HEK293 (cell line): ENCODE results near the gene CD40LG.

Experiments used
- CTCF ChIA-PET: fragments of 350-600 bp; formaldehyde crosslinking; extraction: SDS; loops from one replicate; lab custom pipeline; 2021; ENCODE audit warnings: antibody characterized with exemption; lab: Yijun Ruan, JAX
- POLR2A ChIA-PET: fragments of 300-600 bp; formaldehyde crosslinking; extraction: SDS; loops from one replicate; lab custom pipeline; 2020; ENCODE audit warnings: antibody characterized with exemption, inconsistent platforms; lab: Yijun Ruan, JAX
- H3K27ac ChIP-seq: fragments of 200-500 bp; sonication (Bioruptor generic); 2 replicates; pipeline ENCODE4 v1.5.1; 2014; ENCODE audit warnings: low read depth, low read length, control low read depth, inconsistent platforms; ENCODE audit errors: extremely low read depth
- H3K36me3 ChIP-seq, 2 experiments: fragments of 200-500 bp in 1 of 2; sonication (Bioruptor generic) in 1 of 2; 1 replicate in 1 of 2; 2 replicates in 1 of 2; pipeline ENCODE4 v1.5.1; 2014 to 2017; ENCODE audit warnings: inconsistent platforms in 2 of 2, low read length in 2 of 2; ENCODE audit not compliant: control insufficient read depth in 2 of 2, insufficient read depth in 1 of 2
- H3K4me1 ChIP-seq: fragments of 200-500 bp; sonication (Bioruptor generic); 2 replicates; pipeline ENCODE4 v1.5.1; 2014; ENCODE audit warnings: mild to moderate bottlenecking, low read length, inconsistent platforms; ENCODE audit not compliant: control insufficient read depth, insufficient read depth
- H3K4me3 ChIP-seq: 2 replicates; pipeline ENCODE4 v1.5.1; 2011; ENCODE audit warnings: low read depth, mild to moderate bottlenecking, control low read depth, low read length, moderate library complexity
- H3K9me3 ChIP-seq: fragments of 200-500 bp; sonication (Bioruptor generic); 2 replicates; pipeline ENCODE4 v1.5.1; 2014; ENCODE audit warnings: low read depth, low read length, inconsistent platforms; ENCODE audit not compliant: control insufficient read depth, insufficient read depth
- BCL11A ChIP-seq: fragments of 450-650 bp; formaldehyde crosslinking; IDR thresholded peaks from 2 replicates; pipeline ENCODE4 v1.5.1; 2016; ENCODE audit warnings: low read depth, missing biosample characterization, missing genetic modification characterization
- GFI1B ChIP-seq: fragments of 450-650 bp; formaldehyde crosslinking; IDR thresholded peaks from 2 replicates; pipeline ENCODE4 v1.5.1; 2016; ENCODE audit warnings: missing biosample characterization, missing genetic modification characterization
- HOXC10 ChIP-seq: sonication (generic); formaldehyde crosslinking; IDR thresholded peaks from 2 replicates; pipeline ENCODE4 v1.8.1; 2023; ENCODE audit warnings: mild to moderate bottlenecking, missing genetic modification reagents
- KLF1 ChIP-seq: fragments of 450-650 bp; formaldehyde crosslinking; IDR thresholded peaks from 2 replicates; pipeline ENCODE4 v1.5.1; 2016; ENCODE audit warnings: missing biosample characterization, missing genetic modification characterization
- OVOL3 ChIP-seq: fragments of 450-650 bp; formaldehyde crosslinking; IDR thresholded peaks from 2 replicates; pipeline ENCODE4 v1.5.1; 2016; ENCODE audit warnings: missing biosample characterization, missing genetic modification characterization
- PRDM4 ChIP-seq: fragments of 450-650 bp; formaldehyde crosslinking; IDR thresholded peaks from 2 replicates; pipeline ENCODE4 v1.5.1; 2017; ENCODE audit warnings: missing biosample characterization, missing genetic modification characterization
- RBAK ChIP-seq: fragments of 450-650 bp; formaldehyde crosslinking; IDR thresholded peaks from 2 replicates; pipeline ENCODE4 v1.5.1; 2016; ENCODE audit warnings: missing biosample characterization, missing genetic modification characterization
- SALL2 ChIP-seq: fragments of 450-650 bp; formaldehyde crosslinking; IDR thresholded peaks from 2 replicates; pipeline ENCODE4 v1.5.0; 2017; ENCODE audit warnings: missing biosample characterization, mild to moderate bottlenecking, missing genetic modification characterization, borderline replicate concordance
- SCRT1 ChIP-seq: fragments of 450-650 bp; formaldehyde crosslinking; IDR thresholded peaks from 2 replicates; pipeline ENCODE4 v1.5.1; 2016; ENCODE audit warnings: missing biosample characterization, missing genetic modification characterization, borderline replicate concordance
- SP2 ChIP-seq: fragments of 450-650 bp; formaldehyde crosslinking; IDR thresholded peaks from 2 replicates; pipeline ENCODE4 v1.5.1; 2016; ENCODE audit warnings: missing biosample characterization, missing genetic modification characterization
- ZNF19 ChIP-seq: fragments of 450-650 bp; formaldehyde crosslinking; IDR thresholded peaks from 2 replicates; pipeline ENCODE4; 2016; ENCODE audit warnings: missing biosample characterization, missing genetic modification characterization, low read depth
- ZNF2 ChIP-seq: fragments of 450-650 bp; formaldehyde crosslinking; IDR thresholded peaks from 2 replicates; pipeline ENCODE4 v1.5.1; 2016; ENCODE audit warnings: missing biosample characterization, missing genetic modification characterization
- ZNF202 ChIP-seq: fragments of 450-650 bp; formaldehyde crosslinking; IDR thresholded peaks from 2 replicates; pipeline ENCODE4 v1.5.1; 2016; ENCODE audit warnings: missing biosample characterization, missing genetic modification characterization, borderline replicate concordance
- ZNF211 ChIP-seq: fragments of 450-650 bp; formaldehyde crosslinking; IDR thresholded peaks from 2 replicates; pipeline ENCODE4 v1.5.1; 2016; ENCODE audit warnings: low read depth, missing biosample characterization, missing genetic modification characterization
- ZNF292 ChIP-seq: fragments of 450-650 bp; formaldehyde crosslinking; IDR thresholded peaks from 2 replicates; pipeline ENCODE4 v1.5.1; 2016; ENCODE audit warnings: low read depth, missing biosample characterization, missing genetic modification characterization, borderline replicate concordance
- ZNF302 ChIP-seq: fragments of 450-650 bp; formaldehyde crosslinking; IDR thresholded peaks from 2 replicates; pipeline ENCODE4 v1.5.1; 2016; ENCODE audit warnings: missing biosample characterization, missing genetic modification characterization, low read depth
- ZNF311 ChIP-seq: fragments of 450-650 bp; formaldehyde crosslinking; IDR thresholded peaks from 2 replicates; pipeline ENCODE4 v1.5.1; 2017; ENCODE audit warnings: missing biosample characterization, missing genetic modification characterization, borderline replicate concordance
- ZNF473 ChIP-seq: fragments of 450-650 bp; formaldehyde crosslinking; IDR thresholded peaks from 2 replicates; pipeline ENCODE4 v1.5.1; 2017; ENCODE audit warnings: missing biosample characterization, missing genetic modification characterization
- ZNF549 ChIP-seq: fragments of 450-650 bp; IDR thresholded peaks from 2 replicates; pipeline ENCODE4 v1.5.1; 2018; ENCODE audit warnings: missing biosample characterization, missing genetic modification characterization, mild to moderate bottlenecking, inconsistent platforms, moderate library complexity
- ZNF560 ChIP-seq: fragments of 450-650 bp; formaldehyde crosslinking; IDR thresholded peaks from 2 replicates; pipeline ENCODE4 v1.5.1; 2017; ENCODE audit warnings: missing biosample characterization, missing genetic modification characterization, borderline replicate concordance
- ZNF561 ChIP-seq: fragments of 450-650 bp; IDR thresholded peaks from 2 replicates; pipeline ENCODE4 v1.5.1; 2018; ENCODE audit warnings: missing biosample characterization, missing genetic modification characterization, borderline replicate concordance
- ZNF658 ChIP-seq: fragments of 450-650 bp; formaldehyde crosslinking; IDR thresholded peaks from 2 replicates; pipeline ENCODE4; 2016; ENCODE audit warnings: missing biosample characterization, missing genetic modification characterization
- ZSCAN4 ChIP-seq: fragments of 450-650 bp; formaldehyde crosslinking; IDR thresholded peaks from 2 replicates; pipeline ENCODE4 v1.5.1; 2017; ENCODE audit warnings: missing biosample characterization, missing genetic modification characterization

CD40LG gene

GRCh38 chrX:136659174-136659573, 11.2 kb downstream of the CD40LG start:
- TF ChIP-seq GFI1B (tag by site-specific recombination), result no peak
- no peak for TF ChIP-seq ZNF202
- no peak for TF ChIP-seq KLF1 (tag by site-specific recombination)
- no peak for TF ChIP-seq PRDM4
- TF ChIP-seq ZNF292, result no peak
- no peak for TF ChIP-seq HOXC10 (CRISPR knock-in tag)
- no peak for TF ChIP-seq RBAK (tag by site-specific recombination)
- TF ChIP-seq SALL2 (tag by site-specific recombination), result no peak
- no peak for TF ChIP-seq ZNF473 (tag by site-specific recombination)
- H3K4me1 ChIP-seq, result no peaks in the 10 kb centered on the region
- no peak overlapping the region for H3K4me3 ChIP-seq
- peaks cover 3% of the 10 kb centered on the region; the same call in 1 of the 2 replicates for H3K9me3 ChIP-seq
- no peak overlapping the region for H3K27ac ChIP-seq
- ChIA-PET CTCF (interaction anchor here (0.6 to 1.9 kb wide), 3 partner anchors 36 to 334 kb away, joined by 3 to 5 read pairs (median 4); no protein-coding TSS in a partner anchor), POLR2A (no interaction called here)
- no peaks in the 10 kb centered on the region for H3K36me3 ChIP-seq

GRCh38 chrX:136660896-136661295, 12.9 kb downstream of the CD40LG start:
- ChIA-PET CTCF (no interaction called here), POLR2A (no interaction called here)
- Histone ChIP-seq H3K36me3 (no peaks in the 10 kb centered on the region), H3K27ac (no peak overlapping the region), H3K4me1 (no peaks in the 10 kb centered on the region), H3K4me3 (no peak overlapping the region), H3K9me3 (peaks cover 9% of the 10 kb centered on the region; the same call in 1 of the 2 replicates)
- TF ChIP-seq ZNF211 (tag by site-specific recombination), result no peak
- no peak for TF ChIP-seq ZSCAN4 (tag by site-specific recombination)
- no peak for TF ChIP-seq ZNF19 (tag by site-specific recombination)
- no peak for TF ChIP-seq SP2
- TF ChIP-seq ZNF311, result no peak
- TF ChIP-seq ZNF560 (tag by site-specific recombination), result no peak
- no peak for TF ChIP-seq ZNF561
- TF ChIP-seq ZNF658, result no peak
- TF ChIP-seq ZNF549 (tag by site-specific recombination), result no peak
- TF ChIP-seq BCL11A (tag by site-specific recombination), result no peak

GRCh38 chrX:136662104-136662503, 14.1 kb downstream of the CD40LG start:
- CTCF ChIA-PET, result no interaction called here
- H3K27ac ChIP-seq, result no peak overlapping the region

More at GRCh38 chrX:136662104-136662503, 14.1 kb downstream of the CD40LG start:
- Histone ChIP-seq H3K4me3 (no peak overlapping the region), H3K4me1 (no peaks in the 10 kb centered on the region), H3K9me3 (peaks cover 9% of the 10 kb centered on the region; the same call in 1 of the 2 replicates), H3K36me3 (no peaks in the 10 kb centered on the region)
- TF ChIP-seq ZNF302 (tag by site-specific recombination), result no peak
- TF ChIP-seq ZNF2 (tag by site-specific recombination), result no peak
- TF ChIP-seq OVOL3 (tag by site-specific recombination), result no peak
- TF ChIP-seq SCRT1 (tag by site-specific recombination), result no peak
- POLR2A ChIA-PET, result no interaction called here
